Activated T-helper 2 cell treated with anti-CD3 and anti-CD28 coated beads, Interferon-gamma antibody, Interleukin-2, Interleukin-4, amounts not matched to agents 10 μg/mL and 5 μg/mL and 100 μg/mL, durations not matched to agents 14 hours and 24 hours and 36 hours (primary cell): ENCODE results near the gene C17orf113. TPM values are rescaled to one million over a fixed set of nuclear protein-coding genes. Genes with fewer than 3 reads are reported as not detected.
"Not testable (repeated sequence)": the region's sequence is repeated elsewhere in the genome, so short reads cannot be mapped to it uniquely, and the experiment has no call there.

Source experiments
- DNase-seq: peaks from one replicate; pipeline ENCODE4 v3.0.0; 2021; ENCODE audit warnings: low spot score
- H3K27ac Mint-ChIP-seq: one replicate; pipeline ENCODE4 v1.8.0; 2021; ENCODE audit warnings: mixed read lengths
- H3K27me3 Mint-ChIP-seq: one replicate; pipeline ENCODE4 v1.8.0; 2021; ENCODE audit warnings: low read depth, mixed read lengths
- H3K36me3 Mint-ChIP-seq: one replicate; pipeline ENCODE4 v1.8.0; 2021; ENCODE audit warnings: low read depth, mixed read lengths
- H3K4me1 Mint-ChIP-seq: one replicate; pipeline ENCODE4 v1.8.0; 2021; ENCODE audit warnings: low read depth, mixed read lengths
- H3K4me3 Mint-ChIP-seq: one replicate; pipeline ENCODE4 v1.8.0; 2021; ENCODE audit warnings: low read depth, mild to moderate bottlenecking, moderate library complexity, mixed read lengths
- H3K9me3 Mint-ChIP-seq: one replicate; pipeline ENCODE4 v1.8.0; 2021; ENCODE audit warnings: mixed read lengths
- intact Hi-C: fragments of 100-400 bp; cut with micrococcal nuclease; formaldehyde crosslinking; loops from one replicate; pipeline ENCODE4 v1.15.1; 2023
- total RNA-seq: library from RNA; stranded (reverse); gene quantifications from 2 replicates; pipeline ENCODE4 v1.2.3, GENCODE V29; 2022

C17orf113 gene
- total RNA-seq, 1 donor from 2014 or later: 0.21 TPM

- peaks cover 28% of the 10 kb centered on the region for H3K36me3 Mint-ChIP-seq
- intact Hi-C loops: loop anchor here (1.0 kb wide), 2 partner anchors 75 to 90 kb away; no protein-coding TSS in a partner anchor
- no peaks in the 10 kb centered on the region for H3K9me3 Mint-ChIP-seq
- H3K27me3 Mint-ChIP-seq: no peaks in the 10 kb centered on the region
- no peak overlapping the region for H3K27ac Mint-ChIP-seq
- H3K4me1 Mint-ChIP-seq: peaks cover 15% of the 10 kb centered on the region
- DNase-seq: no peak
- H3K4me3 Mint-ChIP-seq: no peak overlapping the region
Measured at GRCh38 chr17:42025936-42026335, 24.5 kb downstream of the C17orf113 start.

GRCh38 chr17:42025191-42025579, 25.2 kb downstream of the C17orf113 start:
- H3K27me3 Mint-ChIP-seq: no peaks in the 10 kb centered on the region
- H3K9me3 Mint-ChIP-seq: no peaks in the 10 kb centered on the region
- no peak for DNase-seq
- H3K4me1 Mint-ChIP-seq: peaks cover 16% of the 10 kb centered on the region
- peaks cover 28% of the 10 kb centered on the region for H3K36me3 Mint-ChIP-seq
- H3K27ac Mint-ChIP-seq: no peak overlapping the region
- H3K4me3 Mint-ChIP-seq: no peak overlapping the region
- intact Hi-C loops: loop anchor here (1.0 kb wide), 2 partner anchors 76 to 91 kb away; no protein-coding TSS in a partner anchor

GRCh38 chr17:42023524-42024349, 26.7 kb downstream of the C17orf113 start:
- Mint-ChIP-seq H3K27ac (no peak overlapping the region), H3K27me3 (no peaks in the 10 kb centered on the region), H3K4me1 (peaks cover 23% of the 10 kb centered on the region), H3K4me3 (no peak overlapping the region), H3K36me3 (peaks cover 32% of the 10 kb centered on the region), H3K9me3 (peaks cover 4% of the 10 kb centered on the region)
- DNase-seq: no peak
- intact Hi-C loops: no loop called here

GRCh38 chr17:42020845-42021244, 29.6 kb downstream of the C17orf113 start:
- Mint-ChIP-seq H3K4me3 (peak overlapping the region; percentile 93), H3K4me1 (peaks cover 39% of the 10 kb centered on the region), H3K27ac (peak overlapping the region; percentile 79), H3K36me3 (peaks cover 36% of the 10 kb centered on the region)
- not testable (repeated sequence) for H3K9me3 Mint-ChIP-seq, H3K27me3 Mint-ChIP-seq, DNase-seq
- intact Hi-C loops: loop anchor here (2.0 kb wide), 1 partner anchor 256 kb away; the partner anchor contains the start of gene STAT5B

- intact Hi-C loops: loop anchor here (2.0 to 10.0 kb wide), 2 partner anchors 155 to 257 kb away; partner anchors contain the start of genes KLHL11 and STAT5B
- H3K27ac Mint-ChIP-seq: peak within 1 kb of the TSS; percentile 79
- DNase-seq: peak; percentile 93
- H3K36me3 Mint-ChIP-seq: peaks cover 33% of the 10 kb centered on the region
- H3K4me3 Mint-ChIP-seq: peak within 1 kb of the TSS; percentile 99
- no peaks in the 10 kb centered on the region for H3K27me3 Mint-ChIP-seq
- peaks cover 42% of the 10 kb centered on the region for H3K4me1 Mint-ChIP-seq
- H3K9me3 Mint-ChIP-seq: peaks cover 4% of the 10 kb centered on the region
Measured at GRCh38 chr17:42019509-42020404, 30.6 kb downstream of the C17orf113 start, which contains the start of gene NKIRAS2. TSS of gene NKIRAS2 (plus strand) at chr17:42020090. CDS start at chr17:42021578, 1,488 bp downstream.

- H3K4me3 Mint-ChIP-seq: peak overlapping the region; percentile 99
- DNase-seq: no peak
- intact Hi-C loops: loop anchor here (10.0 kb wide), 1 partner anchor 154 kb away; the partner anchor contains the start of gene KLHL11
- H3K36me3 Mint-ChIP-seq: peaks cover 25% of the 10 kb centered on the region
- peaks cover 39% of the 10 kb centered on the region for H3K4me1 Mint-ChIP-seq
- no peaks in the 10 kb centered on the region for H3K27me3 Mint-ChIP-seq
- H3K27ac Mint-ChIP-seq: peak overlapping the region; percentile 57
- peaks cover 4% of the 10 kb centered on the region for H3K9me3 Mint-ChIP-seq
Measured at GRCh38 chr17:42018988-42019387, 31.4 kb downstream of the C17orf113 start.

GRCh38 chr17:42018339-42018738, 32.1 kb downstream of the C17orf113 start:
- H3K27ac Mint-ChIP-seq: peak overlapping the region; percentile 87

GRCh38 chr17:42017866-42018200, 32.6 kb downstream of the C17orf113 start:
- no peak for DNase-seq
- intact Hi-C loops: loop anchor here (1.0 to 10.0 kb wide), 2 partner anchors 52 to 153 kb away; partner anchors contain the start of genes CNP and KLHL11
- H3K27me3 Mint-ChIP-seq: no peaks in the 10 kb centered on the region
- H3K27ac Mint-ChIP-seq: peak overlapping the region; percentile 87
- H3K4me3 Mint-ChIP-seq: peak overlapping the region; percentile 99
- H3K4me1 Mint-ChIP-seq: peaks cover 45% of the 10 kb centered on the region
- peaks cover 19% of the 10 kb centered on the region for H3K36me3 Mint-ChIP-seq
- H3K9me3 Mint-ChIP-seq: peaks cover 4% of the 10 kb centered on the region

More at GRCh38 chr17:42018339-42018738, 32.1 kb downstream of the C17orf113 start:
- H3K27me3 Mint-ChIP-seq: no peaks in the 10 kb centered on the region
- H3K4me1 Mint-ChIP-seq: peaks cover 42% of the 10 kb centered on the region
- DNase-seq: no peak
- peak overlapping the region; percentile 99 for H3K4me3 Mint-ChIP-seq
- H3K36me3 Mint-ChIP-seq: peaks cover 19% of the 10 kb centered on the region
- peaks cover 4% of the 10 kb centered on the region for H3K9me3 Mint-ChIP-seq
- intact Hi-C loops: loop anchor here (10.0 kb wide), 1 partner anchor 154 kb away; the partner anchor contains the start of gene KLHL11

- peaks cover 4% of the 10 kb centered on the region for H3K9me3 Mint-ChIP-seq
- no peaks in the 10 kb centered on the region for H3K27me3 Mint-ChIP-seq
- H3K36me3 Mint-ChIP-seq: peaks cover 13% of the 10 kb centered on the region
Measured at GRCh38 chr17:42016941-42017865, 33.2 kb downstream of the C17orf113 start, which contains the start of gene DNAJC7. TSS of gene DNAJC7 (minus strand) at chr17:42017439. CDS start at chr17:42017416, 23 bp downstream.

GRCh38 chr17:42016411-42016831, 34.0 kb downstream of the C17orf113 start:
- peaks cover 4% of the 10 kb centered on the region for H3K9me3 Mint-ChIP-seq
- peak overlapping the region; percentile 93 for H3K27ac Mint-ChIP-seq
- peaks cover 50% of the 10 kb centered on the region for H3K4me1 Mint-ChIP-seq
- peaks cover 13% of the 10 kb centered on the region for H3K36me3 Mint-ChIP-seq
- intact Hi-C loops: loop anchor here (10.0 kb wide), 1 partner anchor 152 kb away; the partner anchor contains the start of gene KLHL11
- no peak for DNase-seq
- H3K27me3 Mint-ChIP-seq: no peaks in the 10 kb centered on the region
- peak overlapping the region; percentile 99 for H3K4me3 Mint-ChIP-seq

More at GRCh38 chr17:42016941-42017865, 33.2 kb downstream of the C17orf113 start, which contains the start of gene DNAJC7:
- DNase-seq: peak; percentile 86
- peaks cover 45% of the 10 kb centered on the region for H3K4me1 Mint-ChIP-seq
- H3K4me3 Mint-ChIP-seq: peak within 1 kb of the TSS; percentile 99
- intact Hi-C loops: loop anchor here (1.0 to 10.0 kb wide), 2 partner anchors 51 to 152 kb away; partner anchors contain the start of genes CNP and KLHL11
- H3K27ac Mint-ChIP-seq: peak within 1 kb of the TSS; percentile 93

- H3K27me3 Mint-ChIP-seq, H3K27ac Mint-ChIP-seq, H3K4me3 Mint-ChIP-seq, H3K9me3 Mint-ChIP-seq, DNase-seq: not testable (repeated sequence)
- H3K4me1 Mint-ChIP-seq: peaks cover 45% of the 10 kb centered on the region
- peaks cover 25% of the 10 kb centered on the region for H3K36me3 Mint-ChIP-seq
- intact Hi-C loops: loop anchor here (10.0 kb wide), 1 partner anchor 149 kb away; the partner anchor contains the start of gene KLHL11
Measured at GRCh38 chr17:42013740-42014139, 36.7 kb downstream of the C17orf113 start.
